K562 treated with DMSO at 1 percent for 24 hours (cell line): ENCODE data around the gene ZFYVE27. TPM values are rescaled to one million over a fixed set of nuclear protein-coding genes. Genes with fewer than 3 reads are reported as not detected.

Source experiments
- total RNA-seq: library from RNA; unstranded; fragments of 300-600 nt; gene quantifications from 2 replicates; pipeline ENCODE4 v1.2.3, GENCODE V29; 2022; ENCODE audit warnings: low read depth; ENCODE audit not compliant: insufficient read depth

Gene ZFYVE27, protein sequence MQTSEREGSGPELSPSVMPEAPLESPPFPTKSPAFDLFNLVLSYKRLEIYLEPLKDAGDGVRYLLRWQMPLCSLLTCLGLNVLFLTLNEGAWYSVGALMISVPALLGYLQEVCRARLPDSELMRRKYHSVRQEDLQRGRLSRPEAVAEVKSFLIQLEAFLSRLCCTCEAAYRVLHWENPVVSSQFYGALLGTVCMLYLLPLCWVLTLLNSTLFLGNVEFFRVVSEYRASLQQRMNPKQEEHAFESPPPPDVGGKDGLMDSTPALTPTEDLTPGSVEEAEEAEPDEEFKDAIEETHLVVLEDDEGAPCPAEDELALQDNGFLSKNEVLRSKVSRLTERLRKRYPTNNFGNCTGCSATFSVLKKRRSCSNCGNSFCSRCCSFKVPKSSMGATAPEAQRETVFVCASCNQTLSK
- 20.8 and 22.8 TPM in 2 replicates for total RNA-seq

DNA sequence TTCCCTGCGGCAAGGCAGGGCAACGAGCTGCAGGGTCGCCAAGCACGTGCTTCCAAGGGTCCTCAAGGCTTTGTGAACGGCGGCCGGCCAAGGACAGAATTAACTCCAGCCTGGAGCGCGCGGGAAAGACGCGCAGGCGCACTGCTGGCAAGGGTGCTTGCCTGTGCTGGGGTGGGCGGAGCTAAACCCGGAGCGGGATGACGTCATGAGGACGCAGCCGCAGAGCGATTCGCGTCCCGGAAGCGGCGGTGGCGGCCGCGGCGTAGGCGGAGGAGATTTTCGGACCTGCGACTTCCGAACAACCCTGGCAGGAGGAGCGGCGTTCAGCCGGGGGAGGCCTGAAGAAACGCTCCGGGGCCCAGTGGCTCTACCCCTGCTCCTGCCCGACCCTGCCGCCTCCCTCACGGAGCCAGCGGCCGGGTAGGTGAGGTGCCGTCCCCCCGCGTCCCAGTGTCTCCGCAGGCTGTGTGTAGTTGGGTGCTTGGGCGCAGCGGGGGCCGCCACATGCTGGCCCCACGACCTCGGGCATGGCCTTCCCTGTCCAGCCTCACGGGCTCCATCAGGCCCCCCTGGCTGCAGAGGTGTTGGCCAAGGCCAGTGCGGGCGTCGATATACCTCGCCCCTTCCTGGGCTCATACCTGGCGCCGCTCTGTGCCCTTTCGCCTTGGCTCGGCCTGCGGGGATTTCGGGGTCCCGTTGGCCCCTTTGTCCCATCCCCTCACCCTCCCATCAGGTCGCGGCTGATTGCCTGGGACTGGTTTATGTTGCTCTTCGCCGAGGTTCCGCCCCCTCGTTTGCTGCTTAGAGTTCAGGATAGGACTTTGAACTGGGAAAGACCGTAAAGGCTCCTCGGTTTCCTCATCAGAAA is at the start of gene ZFYVE27:
TSS of gene ZFYVE27 (plus strand) at position 227 of the 868 bp plus-strand sequence. CDS start 1,350 bp downstream, outside the sequence.

GRCh38 chr10:97713339-97713825 is 23.5 kb upstream of the ZFYVE27 start, which contains the start of gene MARVELD1:
Gene MARVELD1, plus strand, starts transcription at chr10:97713730. Its CDS starts 147 bp downstream, at chr10:97713877.

GRCh38 chr10:97771913-97772823 is 35.2 kb downstream of the ZFYVE27 start, which contains the start of gene SFRP5:
Gene SFRP5, minus strand, starts transcription at chr10:97771999. Its CDS starts 166 bp downstream, at chr10:97771833.

Other genes with a start within 250 kb of the ZFYVE27 start
- gene MMS19, start 238.7 kb upstream of the ZFYVE27 start, total RNA-seq: 34.9 and 37.1 TPM in 2 replicates
- gene UBTD1, start 238.2 kb upstream of the ZFYVE27 start, total RNA-seq: 10.2 and 10.6 TPM in 2 replicates
- gene ANKRD2, start 164.3 kb upstream of the ZFYVE27 start, total RNA-seq: not detected in 2 replicates
- not detected in 2 replicates for gene HOGA1, start 152.7 kb upstream of the ZFYVE27 start, total RNA-seq
- gene C10orf62, start 147.4 kb upstream of the ZFYVE27 start, total RNA-seq: not detected in 2 replicates
- gene MORN4, start 103.6 kb upstream of the ZFYVE27 start, total RNA-seq: 10.2 and 13.4 TPM in 2 replicates
- 27.1 and 28.2 TPM in 2 replicates for gene PI4K2A, start 96.5 kb upstream of the ZFYVE27 start, total RNA-seq
- 14.2 and 15.3 TPM in 2 replicates for gene AVPI1, start 49.9 kb upstream of the ZFYVE27 start, total RNA-seq
- gene MARVELD1, start 23.4 kb upstream of the ZFYVE27 start, total RNA-seq: 8.5 TPM in 2 replicates
- not detected in 2 replicates for gene SFRP5, start 34.9 kb downstream of the ZFYVE27 start, total RNA-seq
- 0.14 TPM in 1 of 2 replicates, not detected in the other for gene GOLGA7B, start 112.7 kb downstream of the ZFYVE27 start, total RNA-seq